ENCODE measurements around the gene DRC7.
A peak's percentile ranks its signal among the peaks of the same experiment; 100 is the strongest.

The DRC7 gene

GRCh38 chr16:57748596-57748995 is 54.0 kb downstream of the DRC7 start:
- peaks cover 0 to 67% (median 36%) of the 10 kb centered on the region in 5 donors for H3K36me3 ChIP-seq (ENCODE audit: control insufficient read depth in 5 of 5, insufficient read depth in 5 of 5, low read length in 5 of 5)
- H3K9ac ChIP-seq (ENCODE audit: low read length in 5 of 5) = no peak overlapping the region
- no peaks in the 10 kb centered on the region for H3K27me3 ChIP-seq (ENCODE audit: control insufficient read depth in 5 of 5, insufficient read depth in 4 of 5, low read length in 5 of 5)
- H3K4me3 ChIP-seq (ENCODE audit: low read depth in 1 of 5, low read length in 5 of 5) = no peak overlapping the region
- H3K27ac ChIP-seq (ENCODE audit: low read depth, low read length) = no peak overlapping the region
- H3K4me1 ChIP-seq (ENCODE audit: control insufficient read depth in 5 of 5, insufficient read depth in 5 of 5, low read length in 5 of 5) = no peaks in the 10 kb centered on the region
- no peaks in the 10 kb centered on the region for H3K9me3 ChIP-seq (ENCODE audit: control insufficient read depth in 5 of 5, low read length in 5 of 5)

- no peak overlapping the region for H3K27ac ChIP-seq (ENCODE audit: low read depth, low read length)
- H3K9me3 ChIP-seq (ENCODE audit: control insufficient read depth in 5 of 5, low read length in 5 of 5) = no peaks in the 10 kb centered on the region
- no peak overlapping the region for H3K9ac ChIP-seq (ENCODE audit: low read length in 5 of 5)
- peaks cover 0 to 65% (median 36%) of the 10 kb centered on the region in 5 donors for H3K36me3 ChIP-seq (ENCODE audit: control insufficient read depth in 5 of 5, insufficient read depth in 5 of 5, low read length in 5 of 5)
- H3K27me3 ChIP-seq (ENCODE audit: control insufficient read depth in 5 of 5, insufficient read depth in 4 of 5, low read length in 5 of 5) = no peaks in the 10 kb centered on the region
- H3K4me3 ChIP-seq (ENCODE audit: low read depth in 1 of 5, low read length in 5 of 5) = no peak overlapping the region
- H3K4me1 ChIP-seq (ENCODE audit: control insufficient read depth in 5 of 5, insufficient read depth in 5 of 5, low read length in 5 of 5) = no peaks in the 10 kb centered on the region
These were observed 54.6 kb downstream of the DRC7 start for GRCh38 chr16:57749101-57749692.

GRCh38 chr16:57749856-57750452 is 55.3 kb downstream of the DRC7 start:
- no peaks in the 10 kb centered on the region for H3K4me1 ChIP-seq (ENCODE audit: control insufficient read depth in 5 of 5, insufficient read depth in 5 of 5, low read length in 5 of 5)
- peaks cover 0 to 60% (median 34%) of the 10 kb centered on the region in 5 donors for H3K36me3 ChIP-seq (ENCODE audit: control insufficient read depth in 5 of 5, insufficient read depth in 5 of 5, low read length in 5 of 5)
- no peaks in the 10 kb centered on the region for H3K9me3 ChIP-seq (ENCODE audit: control insufficient read depth in 5 of 5, low read length in 5 of 5)
- H3K27ac ChIP-seq (ENCODE audit: low read depth, low read length) = no peak overlapping the region
- no peaks in the 10 kb centered on the region for H3K27me3 ChIP-seq (ENCODE audit: control insufficient read depth in 5 of 5, insufficient read depth in 4 of 5, low read length in 5 of 5)
- no peak overlapping the region for H3K4me3 ChIP-seq (ENCODE audit: low read depth in 1 of 5, low read length in 5 of 5)
- no peak overlapping the region for H3K9ac ChIP-seq (ENCODE audit: low read length in 5 of 5)

- H3K4me1 ChIP-seq (ENCODE audit: control insufficient read depth in 5 of 5, insufficient read depth in 5 of 5, low read length in 5 of 5) = no peaks in the 10 kb centered on the region
- no peaks in the 10 kb centered on the region for H3K9me3 ChIP-seq (ENCODE audit: control insufficient read depth in 5 of 5, low read length in 5 of 5)
- peak overlapping the region in 1 of 5 donors; percentile 23 for H3K9ac ChIP-seq (ENCODE audit: low read length in 5 of 5)
- H3K36me3 ChIP-seq (ENCODE audit: control insufficient read depth in 5 of 5, insufficient read depth in 5 of 5, low read length in 5 of 5) = peaks cover 0 to 70% (median 45%) of the 10 kb centered on the region in 5 donors
- H3K27ac ChIP-seq (ENCODE audit: low read depth, low read length) = no peak overlapping the region
- H3K4me3 ChIP-seq (ENCODE audit: low read depth in 1 of 5, low read length in 5 of 5) = no peak overlapping the region
- H3K27me3 ChIP-seq (ENCODE audit: control insufficient read depth in 5 of 5, insufficient read depth in 4 of 5, low read length in 5 of 5) = no peaks in the 10 kb centered on the region
These were observed 56.4 kb downstream of the DRC7 start for GRCh38 chr16:57750796-57751538.

- H3K36me3 ChIP-seq (ENCODE audit: control insufficient read depth in 5 of 5, insufficient read depth in 5 of 5, low read length in 5 of 5) = peaks cover 0 to 73% (median 51%) of the 10 kb centered on the region in 5 donors
- H3K9me3 ChIP-seq (ENCODE audit: control insufficient read depth in 5 of 5, low read length in 5 of 5) = no peaks in the 10 kb centered on the region
- H3K9ac ChIP-seq (ENCODE audit: low read length in 5 of 5) = no peak overlapping the region
- H3K4me3 ChIP-seq (ENCODE audit: low read depth in 1 of 5, low read length in 5 of 5) = no peak overlapping the region
- no peaks in the 10 kb centered on the region for H3K4me1 ChIP-seq (ENCODE audit: control insufficient read depth in 5 of 5, insufficient read depth in 5 of 5, low read length in 5 of 5)
- H3K27me3 ChIP-seq (ENCODE audit: control insufficient read depth in 5 of 5, insufficient read depth in 4 of 5, low read length in 5 of 5) = no peaks in the 10 kb centered on the region
- H3K27ac ChIP-seq (ENCODE audit: low read depth, low read length) = no peak overlapping the region
These were observed 57.1 kb downstream of the DRC7 start for GRCh38 chr16:57751539-57752202.

GRCh38 chr16:57752203-57752580 is 57.6 kb downstream of the DRC7 start:
- Histone ChIP-seq H3K4me3 (ENCODE audit: low read depth in 1 of 5, low read length in 5 of 5) (no peak overlapping the region), H3K27ac (ENCODE audit: low read depth, low read length) (no peak overlapping the region), H3K36me3 (ENCODE audit: control insufficient read depth in 5 of 5, insufficient read depth in 5 of 5, low read length in 5 of 5) (peaks cover 0 to 71% (median 51%) of the 10 kb centered on the region in 5 donors), H3K27me3 (ENCODE audit: control insufficient read depth in 5 of 5, insufficient read depth in 4 of 5, low read length in 5 of 5) (no peaks in the 10 kb centered on the region), H3K9ac (ENCODE audit: low read length in 5 of 5) (no peak overlapping the region), H3K4me1 (ENCODE audit: control insufficient read depth in 5 of 5, insufficient read depth in 5 of 5, low read length in 5 of 5) (peaks cover 0 to 3% (median 0%) of the 10 kb centered on the region in 5 donors), H3K9me3 (ENCODE audit: control insufficient read depth in 5 of 5, low read length in 5 of 5) (no peaks in the 10 kb centered on the region)

- peaks cover 0 to 65% (median 47%) of the 10 kb centered on the region in 5 donors for H3K36me3 ChIP-seq (ENCODE audit: control insufficient read depth in 5 of 5, insufficient read depth in 5 of 5, low read length in 5 of 5)
- no peak overlapping the region for H3K9ac ChIP-seq (ENCODE audit: low read length in 5 of 5)
- H3K4me1 ChIP-seq (ENCODE audit: control insufficient read depth in 5 of 5, insufficient read depth in 5 of 5, low read length in 5 of 5) = peaks cover 0 to 9% (median 4%) of the 10 kb centered on the region in 5 donors
- no peaks in the 10 kb centered on the region for H3K27me3 ChIP-seq (ENCODE audit: control insufficient read depth in 5 of 5, insufficient read depth in 4 of 5, low read length in 5 of 5)
- no peak overlapping the region for H3K4me3 ChIP-seq (ENCODE audit: low read depth in 1 of 5, low read length in 5 of 5)
- no peak overlapping the region for H3K27ac ChIP-seq (ENCODE audit: low read depth, low read length)
- H3K9me3 ChIP-seq (ENCODE audit: control insufficient read depth in 5 of 5, low read length in 5 of 5) = no peaks in the 10 kb centered on the region
These were observed 58.2 kb downstream of the DRC7 start for GRCh38 chr16:57752581-57753447.

GRCh38 chr16:57753448-57754353 is 59.1 kb downstream of the DRC7 start:
- Histone ChIP-seq H3K27ac (ENCODE audit: low read depth, low read length) (no peak overlapping the region), H3K9me3 (ENCODE audit: control insufficient read depth in 5 of 5, low read length in 5 of 5) (no peaks in the 10 kb centered on the region), H3K9ac (ENCODE audit: low read length in 5 of 5) (no peak overlapping the region), H3K4me3 (ENCODE audit: low read depth in 1 of 5, low read length in 5 of 5) (no peak overlapping the region), H3K27me3 (ENCODE audit: control insufficient read depth in 5 of 5, insufficient read depth in 4 of 5, low read length in 5 of 5) (no peaks in the 10 kb centered on the region), H3K4me1 (ENCODE audit: control insufficient read depth in 5 of 5, insufficient read depth in 5 of 5, low read length in 5 of 5) (peaks cover 0 to 15% (median 4%) of the 10 kb centered on the region in 5 donors), H3K36me3 (ENCODE audit: control insufficient read depth in 5 of 5, insufficient read depth in 5 of 5, low read length in 5 of 5) (peaks cover 0 to 61% (median 49%) of the 10 kb centered on the region in 5 donors)

All from subcutaneous abdominal adipose tissue (tissue), 5 donors.